Fibroblast of gingiva (primary cell): Measurements from ENCODE around the gene PSMA5.
A peak's percentile ranks its signal among the peaks of the same experiment; 100 is the strongest.
"Not testable (repeated sequence)": the region's sequence is repeated elsewhere in the genome, so short reads cannot be mapped to it uniquely, and the experiment has no call there.

Experiments used
- DNase-seq: peaks from one replicate; pipeline ENCODE4 v3.0.0-alpha.2; 2011; ENCODE audit warnings: low read depth

The PSMA5 gene

GRCh38 chr1:109392037-109392787, 34.0 kb downstream of the PSMA5 start:
- DNase-seq: no peak

GRCh38 chr1:109391626-109392025, 34.6 kb downstream of the PSMA5 start:
- no peak for DNase-seq

GRCh38 chr1:109391157-109391556, 35.1 kb downstream of the PSMA5 start:
- peak; percentile 13 for DNase-seq

GRCh38 chr1:109389638-109390341, 36.5 kb downstream of the PSMA5 start:
- no peak for DNase-seq

GRCh38 chr1:109388884-109389637, 37.2 kb downstream of the PSMA5 start:
- DNase-seq: peak; percentile 54

- DNase-seq: no peak
These were observed 38.0 kb downstream of the PSMA5 start for GRCh38 chr1:109388208-109388711.

GRCh38 chr1:109386054-109386717, 40.1 kb downstream of the PSMA5 start:
- no peak for DNase-seq

- DNase-seq: peak; percentile 75
These were observed 40.8 kb downstream of the PSMA5 start for GRCh38 chr1:109385417-109385816.

- DNase-seq: no peak
These were observed 42.4 kb downstream of the PSMA5 start for GRCh38 chr1:109383854-109384253.

- DNase-seq: no peak
These were observed 43.0 kb downstream of the PSMA5 start for GRCh38 chr1:109383087-109383779.

GRCh38 chr1:109381573-109381972, 44.7 kb downstream of the PSMA5 start:
- no peak for DNase-seq

- no peak for DNase-seq
These were observed 46.3 kb downstream of the PSMA5 start for GRCh38 chr1:109379907-109380306.

- DNase-seq: peak; percentile 56
These were observed 46.8 kb downstream of the PSMA5 start for GRCh38 chr1:109379422-109379821.

GRCh38 chr1:109377698-109378097, 48.5 kb downstream of the PSMA5 start:
- no peak for DNase-seq

- DNase-seq: not testable (repeated sequence)
These were observed 52.6 kb downstream of the PSMA5 start for GRCh38 chr1:109373696-109374095.

GRCh38 chr1:109373126-109373525, 53.1 kb downstream of the PSMA5 start:
- no peak for DNase-seq

- DNase-seq: no peak
These were observed 54.0 kb downstream of the PSMA5 start for GRCh38 chr1:109372281-109372680.

GRCh38 chr1:109371341-109371739, 54.9 kb downstream of the PSMA5 start:
- DNase-seq: peak; percentile 88

- DNase-seq: peak; percentile 90
These were observed 55.4 kb downstream of the PSMA5 start for GRCh38 chr1:109370712-109371340.

GRCh38 chr1:109369167-109369746, 57.0 kb downstream of the PSMA5 start:
- DNase-seq: no peak

GRCh38 chr1:109368464-109368863, 57.8 kb downstream of the PSMA5 start:
- DNase-seq: no peak
